H7 (cell line): ENCODE data around the gene PRKN. TPM values are rescaled to one million over a fixed set of nuclear protein-coding genes. Genes with fewer than 3 reads are reported as not detected.

Experiments used
- DNase-seq: peaks from one replicate; pipeline ENCODE4 v3.0.0; 2012
- H3K27me3 ChIP-seq: 2 replicates; pipeline ENCODE4 v1.6.0; 2011; ENCODE audit warnings: mild to moderate bottlenecking, low read length; ENCODE audit not compliant: control insufficient read depth, insufficient read depth
- H3K36me3 ChIP-seq: replicated peaks from 2 replicates; pipeline ENCODE4 v1.5.1; 2011; ENCODE audit warnings: low read length; ENCODE audit not compliant: control insufficient read depth, insufficient read depth
- H3K4me3 ChIP-seq: 2 replicates; pipeline ENCODE4 v1.5.1; 2011; ENCODE audit warnings: low read depth, mild to moderate bottlenecking, control low read depth, low read length, moderate library complexity; ENCODE audit not compliant: insufficient read depth
- total RNA-seq: library from RNA; depleted of rRNA; stranded (reverse); fragments of >200 nt; shearing (Covaris generic); gene quantifications from 2 replicates; pipeline ENCODE4 v1.2.3, GENCODE V29; 2014

PRKN gene
- total RNA-seq, 1 experiment from 2014 or later = 0.90 TPM

- DNase-seq = no peak
- Histone ChIP-seq H3K4me3 (no peak overlapping the region), H3K27me3 (no peaks in the 10 kb centered on the region), H3K36me3 (no peaks in the 10 kb centered on the region)
Observed at GRCh38 chr6:162242915-162243314, 484.7 kb downstream of the PRKN start.

GRCh38 chr6:162239330-162239729 lies 488.2 kb downstream of the PRKN start:
- Histone ChIP-seq H3K36me3 (no peaks in the 10 kb centered on the region), H3K27me3 (no peaks in the 10 kb centered on the region), H3K4me3 (no peak overlapping the region)
- no peak for DNase-seq

GRCh38 chr6:162238675-162239074 lies 488.9 kb downstream of the PRKN start:
- no peak overlapping the region for H3K4me3 ChIP-seq
- no peak for DNase-seq
- H3K36me3 ChIP-seq = no peaks in the 10 kb centered on the region
- H3K27me3 ChIP-seq = no peaks in the 10 kb centered on the region

GRCh38 chr6:162237331-162237730 lies 490.2 kb downstream of the PRKN start:
- H3K36me3 ChIP-seq = no peaks in the 10 kb centered on the region
- H3K4me3 ChIP-seq = no peak overlapping the region
- no peaks in the 10 kb centered on the region for H3K27me3 ChIP-seq
- DNase-seq = no peak

GRCh38 chr6:162234631-162235030 lies 492.9 kb downstream of the PRKN start:
- H3K4me3 ChIP-seq = no peak overlapping the region
- DNase-seq = no peak
- no peaks in the 10 kb centered on the region for H3K27me3 ChIP-seq
- no peaks in the 10 kb centered on the region for H3K36me3 ChIP-seq

- Histone ChIP-seq H3K36me3 (no peaks in the 10 kb centered on the region), H3K27me3 (no peaks in the 10 kb centered on the region), H3K4me3 (no peak overlapping the region)
- no peak for DNase-seq
Observed at GRCh38 chr6:162230147-162230752, 497.3 kb downstream of the PRKN start.

GRCh38 chr6:162229093-162229492 lies 498.5 kb downstream of the PRKN start:
- no peak overlapping the region for H3K4me3 ChIP-seq
- no peaks in the 10 kb centered on the region for H3K27me3 ChIP-seq
- H3K36me3 ChIP-seq = no peaks in the 10 kb centered on the region
- no peak for DNase-seq

- Histone ChIP-seq H3K36me3 (no peaks in the 10 kb centered on the region), H3K4me3 (no peak overlapping the region), H3K27me3 (no peaks in the 10 kb centered on the region)
- no peak for DNase-seq
Observed at GRCh38 chr6:162226803-162227202, 500.8 kb downstream of the PRKN start.

GRCh38 chr6:162222521-162222920 lies 505.0 kb downstream of the PRKN start:
- Histone ChIP-seq H3K36me3 (no peaks in the 10 kb centered on the region), H3K27me3 (no peaks in the 10 kb centered on the region), H3K4me3 (no peak overlapping the region)
- DNase-seq = no peak

GRCh38 chr6:162220876-162221275 lies 506.7 kb downstream of the PRKN start:
- no peak overlapping the region for H3K4me3 ChIP-seq

GRCh38 chr6:162219266-162219665 lies 508.3 kb downstream of the PRKN start:
- Histone ChIP-seq H3K4me3 (no peak overlapping the region), H3K27me3 (no peaks in the 10 kb centered on the region), H3K36me3 (no peaks in the 10 kb centered on the region)
- no peak for DNase-seq

More at GRCh38 chr6:162220876-162221275, 506.7 kb downstream of the PRKN start:
- Histone ChIP-seq H3K27me3 (no peaks in the 10 kb centered on the region), H3K36me3 (no peaks in the 10 kb centered on the region)
- DNase-seq = no peak

GRCh38 chr6:162217811-162218493 lies 509.6 kb downstream of the PRKN start:
- DNase-seq = peak; percentile 9
- H3K27me3 ChIP-seq = no peaks in the 10 kb centered on the region
- H3K4me3 ChIP-seq = no peak overlapping the region
- no peaks in the 10 kb centered on the region for H3K36me3 ChIP-seq

- no peak for DNase-seq
- H3K36me3 ChIP-seq = no peaks in the 10 kb centered on the region
- H3K4me3 ChIP-seq = no peak overlapping the region
- no peaks in the 10 kb centered on the region for H3K27me3 ChIP-seq
Observed at GRCh38 chr6:162217058-162217457, 510.5 kb downstream of the PRKN start.

- no peaks in the 10 kb centered on the region for H3K27me3 ChIP-seq
- DNase-seq = no peak
Observed at GRCh38 chr6:162211777-162212176, 515.8 kb downstream of the PRKN start.

GRCh38 chr6:162211022-162211421 lies 516.5 kb downstream of the PRKN start:
- DNase-seq = no peak
- Histone ChIP-seq H3K36me3 (no peaks in the 10 kb centered on the region), H3K27me3 (no peaks in the 10 kb centered on the region), H3K4me3 (no peak overlapping the region)

More at GRCh38 chr6:162211777-162212176, 515.8 kb downstream of the PRKN start:
- Histone ChIP-seq H3K36me3 (no peaks in the 10 kb centered on the region), H3K4me3 (no peak overlapping the region)
